Epithelial cell of esophagus (primary cell): ENCODE data around the gene SLC25A26.

Source experiments
- DNase-seq: peaks from one replicate; pipeline ENCODE4 v3.0.0; 2010; ENCODE audit warnings: low read depth
- H3K4me3 ChIP-seq: 2 replicates; pipeline ENCODE4 v1.5.1; 2011; ENCODE audit warnings: mild to moderate bottlenecking, low read length, control low read depth
- TF ChIP-seq, protein P1 (sequence below): IDR thresholded peaks from 2 replicates; pipeline ENCODE4 v1.5.1; 2011; ENCODE audit warnings: low read depth, mild to moderate bottlenecking, low read length, control low read depth, inconsistent platforms; ENCODE audit not compliant: insufficient read depth; ENCODE audit errors: missing control alignments

The SLC25A26 gene

GRCh38 chr3:66355997-66356396 is 135.2 kb downstream of the SLC25A26 start:
- TF ChIP-seq, protein P1, sequence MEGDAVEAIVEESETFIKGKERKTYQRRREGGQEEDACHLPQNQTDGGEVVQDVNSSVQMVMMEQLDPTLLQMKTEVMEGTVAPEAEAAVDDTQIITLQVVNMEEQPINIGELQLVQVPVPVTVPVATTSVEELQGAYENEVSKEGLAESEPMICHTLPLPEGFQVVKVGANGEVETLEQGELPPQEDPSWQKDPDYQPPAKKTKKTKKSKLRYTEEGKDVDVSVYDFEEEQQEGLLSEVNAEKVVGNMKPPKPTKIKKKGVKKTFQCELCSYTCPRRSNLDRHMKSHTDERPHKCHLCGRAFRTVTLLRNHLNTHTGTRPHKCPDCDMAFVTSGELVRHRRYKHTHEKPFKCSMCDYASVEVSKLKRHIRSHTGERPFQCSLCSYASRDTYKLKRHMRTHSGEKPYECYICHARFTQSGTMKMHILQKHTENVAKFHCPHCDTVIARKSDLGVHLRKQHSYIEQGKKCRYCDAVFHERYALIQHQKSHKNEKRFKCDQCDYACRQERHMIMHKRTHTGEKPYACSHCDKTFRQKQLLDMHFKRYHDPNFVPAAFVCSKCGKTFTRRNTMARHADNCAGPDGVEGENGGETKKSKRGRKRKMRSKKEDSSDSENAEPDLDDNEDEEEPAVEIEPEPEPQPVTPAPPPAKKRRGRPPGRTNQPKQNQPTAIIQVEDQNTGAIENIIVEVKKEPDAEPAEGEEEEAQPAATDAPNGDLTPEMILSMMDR, result no peak
- no peak for DNase-seq

GRCh38 chr3:66361356-66361755 is 140.6 kb downstream of the SLC25A26 start:
- DNase-seq, result no peak
- no peak overlapping the region for H3K4me3 ChIP-seq
- TF ChIP-seq, protein P1, result no peak

More at GRCh38 chr3:66355997-66356396, 135.2 kb downstream of the SLC25A26 start:
- no peak overlapping the region for H3K4me3 ChIP-seq

- no peak overlapping the region for H3K4me3 ChIP-seq
- TF ChIP-seq, protein P1, result no peak
- DNase-seq, result no peak
These were observed 141.7 kb downstream of the SLC25A26 start for GRCh38 chr3:66362541-66362941.

DNA sequence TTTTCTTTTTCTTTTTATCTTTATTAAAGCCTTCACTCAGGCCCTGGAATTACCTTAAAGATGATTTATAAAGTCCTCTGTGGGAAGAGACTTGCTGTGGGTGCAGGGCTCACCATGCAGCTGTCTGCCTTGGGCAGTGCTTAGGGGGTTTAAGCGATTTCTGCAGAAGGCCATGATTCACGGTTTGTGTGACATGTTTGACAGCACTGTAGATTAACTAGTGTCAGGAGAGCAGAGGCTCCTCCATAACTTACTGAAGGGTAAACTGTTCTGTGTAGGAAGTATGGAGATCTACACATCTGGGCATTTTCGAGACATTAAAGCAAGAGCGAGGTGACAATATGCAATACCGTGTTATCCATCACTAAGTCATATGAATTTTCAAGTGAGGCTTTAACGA is 142.3 kb downstream of the SLC25A26 start:
- TF ChIP-seq, protein P1, result no peak
- no peak for DNase-seq
- H3K4me3 ChIP-seq, result no peak overlapping the region

- DNase-seq, result no peak
- TF ChIP-seq, protein P1, result no peak
- H3K4me3 ChIP-seq, result no peak overlapping the region
These were observed 144.3 kb downstream of the SLC25A26 start for GRCh38 chr3:66365080-66365479.

DNA sequence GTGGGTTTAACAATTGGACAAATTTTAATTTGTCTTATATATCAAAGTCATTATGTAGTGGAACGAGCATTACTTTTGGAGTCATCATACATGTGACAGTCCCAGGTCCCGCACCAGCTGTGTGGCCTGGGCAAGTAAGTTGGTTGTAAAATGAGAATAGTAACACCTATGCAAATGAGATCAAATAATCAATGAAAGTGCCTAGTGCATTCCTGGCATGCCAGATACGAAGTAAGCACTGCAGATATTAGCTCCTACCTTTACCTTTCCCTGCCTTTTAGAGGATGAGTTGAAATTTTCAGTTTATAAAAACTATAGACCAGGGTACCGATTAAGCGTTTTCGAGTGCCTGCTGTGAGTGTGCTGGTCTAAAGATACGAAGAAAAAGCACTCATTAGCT is 145.9 kb downstream of the SLC25A26 start:
- DNase-seq, result no peak
- TF ChIP-seq, protein P1, result no peak
- H3K4me3 ChIP-seq, result no peak overlapping the region

GRCh38 chr3:66367979-66368378 is 147.2 kb downstream of the SLC25A26 start:
- TF ChIP-seq, protein P1, result no peak
- no peak for DNase-seq

More at GRCh38 chr3:66367979-66368378, 147.2 kb downstream of the SLC25A26 start:
- no peak overlapping the region for H3K4me3 ChIP-seq
